Stimulated activated CD8-positive, alpha-beta memory T cell treated with anti-CD3 and anti-CD28 coated beads, Interleukin-2, amount 100 ng/mL, for 48 hours (primary cell): Measurements from ENCODE around the gene KRT14.
"Not testable (repeated sequence)": the region's sequence is repeated elsewhere in the genome, so short reads cannot be mapped to it uniquely, and the experiment has no call there.

Source experiments
- DNase-seq, 2 donors: peaks; one replicate each; pipeline ENCODE4 v3.0.0-alpha.2; 2020; ENCODE audit warnings: low read depth in 2 of 2

KRT14 gene

DNA sequence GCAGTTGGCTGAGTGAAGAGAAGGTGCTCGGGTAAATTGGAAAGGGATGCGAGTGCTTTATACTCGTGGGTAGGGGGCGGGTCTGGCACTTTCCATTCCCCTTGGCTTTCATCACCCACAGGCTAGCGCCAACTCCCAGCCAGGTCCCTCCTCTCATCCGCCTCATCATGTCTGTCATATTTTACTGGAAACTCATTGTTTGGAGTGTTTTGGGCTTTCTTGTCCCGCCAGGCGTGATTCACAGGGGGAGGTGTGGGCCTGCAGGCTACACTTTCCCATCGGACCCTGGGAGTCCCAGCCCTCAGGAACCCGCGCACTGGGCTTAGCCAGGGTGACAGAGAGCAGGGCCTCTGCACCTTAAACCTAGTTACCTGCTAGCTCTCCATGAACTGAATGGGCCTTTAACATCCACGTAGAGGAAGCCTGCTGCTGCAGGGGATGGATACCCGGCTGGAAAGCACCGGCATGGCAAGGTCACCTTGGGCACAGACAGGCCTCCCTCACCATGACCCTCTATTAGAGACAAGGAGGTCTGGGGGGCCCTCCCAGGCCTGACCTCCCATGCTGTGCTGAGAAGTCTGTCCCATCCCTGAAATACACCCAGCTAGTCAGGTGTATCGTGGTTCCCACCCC is at the start of gene KRT14:
KRT14 (minus strand) TSS at position 33 of the 633 bp plus-strand sequence. CDS start 61 bp downstream, outside the sequence.
- no peak for DNase-seq

GRCh38 chr17:41635121-41636097 is 48.7 kb upstream of the KRT14 start:
- DNase-seq, result no peak

GRCh38 chr17:41634639-41635038 is 47.9 kb upstream of the KRT14 start:
- DNase-seq, result no peak

- no peak for DNase-seq
Observed at GRCh38 chr17:41633556-41634199, 47.0 kb upstream of the KRT14 start.

- DNase-seq, result no peak
Observed at GRCh38 chr17:41632482-41633105, 45.9 kb upstream of the KRT14 start.

DNA sequence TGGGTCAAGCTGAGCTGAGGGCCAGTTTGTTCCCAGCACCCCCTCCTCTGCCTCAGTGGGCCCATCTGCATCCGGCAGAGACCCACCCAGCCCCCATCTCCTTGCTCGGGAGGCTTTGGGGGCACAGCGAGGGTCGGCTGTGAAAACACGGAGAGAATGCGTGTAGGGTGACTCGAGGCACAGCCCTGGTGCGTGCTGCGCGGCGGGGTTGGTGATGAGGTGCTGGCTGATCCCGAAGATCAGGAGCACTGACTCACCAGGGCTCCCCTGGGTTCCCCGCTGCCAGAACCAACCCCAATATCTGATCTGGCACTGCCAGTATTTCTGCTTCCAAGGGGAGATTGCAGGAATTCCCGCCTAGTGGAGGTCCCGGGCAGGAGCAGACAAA is 45.2 kb upstream of the KRT14 start:
- no peak for DNase-seq

GRCh38 chr17:41631025-41631897 is 44.6 kb upstream of the KRT14 start:
- no peak for DNase-seq

DNA sequence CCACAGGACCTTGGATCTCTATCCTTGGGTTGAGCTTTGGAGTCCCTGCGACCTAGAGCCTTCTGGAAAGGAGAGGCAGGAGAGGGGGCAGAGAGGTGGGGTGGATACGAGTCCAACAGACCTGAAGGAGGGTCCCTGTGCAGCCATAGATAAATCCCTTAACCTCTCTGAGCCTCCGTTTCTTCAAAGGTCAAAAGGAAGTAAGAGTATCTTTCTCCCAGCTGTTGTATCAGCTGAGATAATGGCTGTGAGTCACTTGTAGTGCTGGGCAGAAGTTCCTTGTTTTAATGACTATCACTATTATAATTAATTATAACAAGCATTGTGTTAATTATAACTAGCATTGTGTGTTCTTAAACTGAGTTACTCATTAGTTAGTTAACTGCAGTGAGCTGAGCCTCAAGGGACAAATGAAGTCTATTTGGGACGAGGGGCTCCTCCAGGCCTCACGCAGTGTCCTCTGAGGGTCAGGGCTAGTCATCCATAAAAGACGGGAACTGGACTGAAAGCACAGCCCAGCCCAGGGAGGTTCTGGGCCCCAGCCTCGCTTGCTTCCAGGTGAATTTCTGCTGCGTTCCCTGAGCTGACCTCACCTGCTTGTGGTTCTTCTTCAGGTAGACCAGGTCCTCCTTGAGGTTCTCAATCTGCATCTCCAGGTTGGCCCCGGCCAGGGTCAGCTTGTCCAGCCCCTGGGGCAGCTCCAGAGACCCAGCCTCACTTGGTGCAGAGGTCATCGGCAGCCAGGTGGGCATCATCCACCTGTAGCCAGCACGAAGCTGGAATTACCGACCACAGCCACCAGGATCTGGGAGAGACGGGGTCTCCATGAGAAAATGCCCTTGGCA is 43.4 kb upstream of the KRT14 start:
- no peak for DNase-seq

DNA sequence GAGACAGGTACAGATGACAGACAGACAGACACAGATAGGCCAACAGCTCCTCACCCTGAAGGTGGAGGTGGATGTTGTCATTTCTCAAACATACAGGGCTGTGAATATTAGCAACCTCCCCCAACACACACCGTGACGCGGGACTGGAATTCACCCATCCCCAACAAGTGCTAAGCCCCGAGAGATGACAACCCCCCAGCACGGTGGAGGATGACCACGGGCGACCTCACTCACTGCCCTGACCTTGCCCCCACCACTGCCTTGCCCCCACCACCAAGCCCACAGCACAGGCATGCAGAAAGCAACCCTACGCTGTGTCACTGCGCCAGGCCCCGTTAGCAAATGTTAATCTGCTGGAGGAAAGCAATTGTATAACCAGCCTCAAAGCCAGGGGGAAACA is 42.6 kb upstream of the KRT14 start:
- DNase-seq, result no peak

DNA sequence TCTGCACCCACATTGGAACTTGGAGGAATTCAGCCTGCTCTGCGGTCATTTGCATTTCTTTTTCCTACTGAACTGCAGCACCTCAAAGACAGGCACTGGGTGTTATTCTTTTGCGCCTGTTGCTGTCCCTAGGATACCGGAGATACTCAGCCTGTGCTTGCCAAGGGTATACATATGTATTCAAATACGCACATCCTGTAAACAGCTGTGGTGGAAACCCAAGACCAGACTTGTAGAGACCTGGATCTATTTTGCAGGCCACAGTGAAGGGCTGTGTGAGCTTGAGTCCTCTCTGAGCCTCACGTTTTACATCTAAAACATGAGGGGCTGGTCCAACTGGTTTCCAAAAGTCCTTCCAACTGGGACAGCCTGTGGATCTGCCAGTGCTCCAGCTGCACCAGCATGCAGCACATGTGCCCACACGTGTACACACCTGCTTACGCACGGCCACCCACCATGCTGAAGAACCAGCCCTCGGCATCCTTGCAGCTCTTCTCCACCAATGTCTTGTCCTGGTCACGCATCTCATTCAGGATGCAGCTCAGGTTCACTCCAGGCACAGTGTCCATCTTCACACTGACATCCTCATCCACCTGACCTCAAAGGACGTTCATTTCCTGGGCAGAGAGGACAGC is 42.0 kb upstream of the KRT14 start:
- DNase-seq, result not testable (repeated sequence)

GRCh38 chr17:41628073-41628370 is 41.3 kb upstream of the KRT14 start:
- not testable (repeated sequence) for DNase-seq

- no peak for DNase-seq
Observed at GRCh38 chr17:41627316-41628072, 40.8 kb upstream of the KRT14 start.

DNA sequence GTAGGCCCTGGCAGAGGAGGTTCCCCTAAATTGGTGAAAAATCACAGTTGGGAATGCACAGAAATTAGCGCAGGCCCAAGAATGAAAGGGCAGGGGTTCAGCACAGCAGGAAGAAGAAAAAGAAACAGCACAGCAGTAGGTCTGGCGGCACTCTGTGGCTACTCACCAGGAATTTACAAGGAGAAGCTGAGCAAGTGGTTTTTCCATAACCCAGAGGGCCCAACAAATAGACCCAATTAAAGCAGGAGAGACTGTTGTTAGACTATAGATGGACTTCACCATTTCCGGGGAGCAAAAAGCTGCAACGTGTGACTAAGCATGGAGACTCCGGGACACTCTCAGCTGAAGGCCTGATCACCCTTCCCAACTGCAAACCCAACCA is 40.2 kb upstream of the KRT14 start:
- DNase-seq, result not testable (repeated sequence)

GRCh38 chr17:41626028-41626913 is 39.6 kb upstream of the KRT14 start:
- DNase-seq, result not testable (repeated sequence)

- no peak for DNase-seq
Observed at GRCh38 chr17:41625602-41626001, 38.9 kb upstream of the KRT14 start.

DNA sequence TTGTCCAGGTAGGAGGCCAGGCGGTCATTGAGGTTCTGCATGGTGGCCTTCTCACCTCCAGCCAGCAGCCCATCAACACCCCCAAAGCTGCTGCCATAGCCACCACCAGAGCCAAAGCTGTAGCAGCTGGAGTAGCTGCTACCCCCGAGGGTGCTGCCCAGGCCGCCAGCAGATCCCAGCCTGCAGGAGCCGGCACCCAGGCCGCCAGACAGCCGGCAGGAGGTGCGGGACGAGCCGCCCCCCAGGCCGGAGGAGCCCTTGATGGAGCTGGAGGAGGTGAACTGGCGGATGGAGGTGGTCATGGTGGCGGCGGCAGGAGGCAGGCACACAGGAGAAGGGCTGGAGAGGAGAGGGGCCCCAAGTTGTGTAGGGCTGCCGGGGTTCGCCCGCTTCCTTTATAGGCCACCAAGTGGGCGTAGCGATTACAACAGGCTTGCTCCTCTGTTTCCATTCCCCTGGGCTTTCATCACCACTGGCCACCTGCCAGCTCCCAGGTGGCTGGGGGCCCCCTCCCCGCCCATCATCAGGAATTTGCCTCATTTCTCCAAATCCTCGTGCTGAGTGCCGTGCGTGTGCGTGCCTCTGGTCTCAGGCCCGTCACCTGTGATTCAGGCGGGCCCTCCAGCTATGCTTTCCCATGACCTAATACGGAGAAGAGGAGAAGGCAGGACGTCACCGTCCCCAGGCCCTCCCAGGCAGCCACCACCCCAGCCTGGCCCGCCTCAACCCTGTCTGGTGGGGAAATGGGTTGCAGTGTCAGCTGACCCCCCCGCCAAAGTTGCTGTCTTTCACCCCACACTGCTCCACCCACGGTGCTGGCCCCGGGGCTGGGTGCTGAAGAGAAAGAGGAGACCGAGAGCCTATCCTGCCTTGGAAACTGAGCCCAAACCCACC is 37.8 kb upstream of the KRT14 start, which contains the start of gene KRT17:
KRT17 (minus strand) TSS at position 368 of the 894 bp plus-strand sequence; CDS start at position 302, 66 bp downstream.
- DNase-seq, result no peak
